KMS-11 (cell line): ENCODE results near the gene MYMX.
A peak's percentile ranks its signal among the peaks of the same experiment; 100 is the strongest.

Experiments used
- H2AFZ ChIP-seq: fragments of 200-600 bp; sonication (generic); 2 replicates; pipeline ENCODE4 v1.6.1; 2016; ENCODE audit warnings: antibody characterized with exemption, mixed run types, low read depth
- H3K27ac ChIP-seq: fragments of 200-600 bp; sonication (generic); 2 replicates; pipeline ENCODE4 v1.6.1; 2016; ENCODE audit warnings: mild to moderate bottlenecking, mixed run types
- H3K27me3 ChIP-seq: fragments of 200-600 bp; sonication (generic); 2 replicates; pipeline ENCODE4 v1.6.1; 2017; ENCODE audit warnings: mild to moderate bottlenecking, low read depth, mixed run types, moderate library complexity; ENCODE audit not compliant: insufficient read depth
- H3K36me3 ChIP-seq: fragments of 200-600 bp; sonication (generic); 2 replicates; pipeline ENCODE4 v1.6.1; 2017; ENCODE audit warnings: mild to moderate bottlenecking, mixed run types; ENCODE audit not compliant: insufficient read depth
- H3K4me1 ChIP-seq: fragments of 200-600 bp; sonication (generic); 2 replicates; pipeline ENCODE4 v1.6.1; 2016; ENCODE audit warnings: mild to moderate bottlenecking, low read depth, mixed run types; ENCODE audit not compliant: poor library complexity, severe bottlenecking
- H3K4me2 ChIP-seq: fragments of 200-600 bp; sonication (generic); 2 replicates; pipeline ENCODE4 v1.7.0; 2016; ENCODE audit warnings: mild to moderate bottlenecking, mixed run types
- H3K4me3 ChIP-seq: fragments of 200-600 bp; sonication (generic); IDR thresholded peaks from 2 replicates; pipeline ENCODE4 v1.6.1; 2017; ENCODE audit warnings: low read depth, low read length, mixed read lengths; ENCODE audit not compliant: insufficient read depth
- H3K79me2 ChIP-seq: fragments of 200-600 bp; sonication (generic); 2 replicates; pipeline ENCODE4 v1.6.1; 2016; ENCODE audit warnings: low read depth, mixed run types; ENCODE audit not compliant: insufficient read depth
- H3K9ac ChIP-seq: fragments of 200-600 bp; sonication (generic); 2 replicates; pipeline ENCODE4 v1.6.1; 2016; ENCODE audit warnings: mild to moderate bottlenecking, mixed run types
- H4K20me1 ChIP-seq: fragments of 200-600 bp; sonication (generic); 2 replicates; pipeline ENCODE4 v1.6.1; 2016; ENCODE audit warnings: mild to moderate bottlenecking, mixed run types; ENCODE audit not compliant: insufficient read depth
- TF ChIP-seq, protein P1 (sequence below): fragments of 200-600 bp; sonication (generic); conservative IDR thresholded peaks from 2 replicates; pipeline ENCODE4 v1.6.1; 2017; ENCODE audit warnings: low read depth, mild to moderate bottlenecking, antibody characterized with exemption, low read length, moderate library complexity, mixed read lengths

MYMX gene

DNA sequence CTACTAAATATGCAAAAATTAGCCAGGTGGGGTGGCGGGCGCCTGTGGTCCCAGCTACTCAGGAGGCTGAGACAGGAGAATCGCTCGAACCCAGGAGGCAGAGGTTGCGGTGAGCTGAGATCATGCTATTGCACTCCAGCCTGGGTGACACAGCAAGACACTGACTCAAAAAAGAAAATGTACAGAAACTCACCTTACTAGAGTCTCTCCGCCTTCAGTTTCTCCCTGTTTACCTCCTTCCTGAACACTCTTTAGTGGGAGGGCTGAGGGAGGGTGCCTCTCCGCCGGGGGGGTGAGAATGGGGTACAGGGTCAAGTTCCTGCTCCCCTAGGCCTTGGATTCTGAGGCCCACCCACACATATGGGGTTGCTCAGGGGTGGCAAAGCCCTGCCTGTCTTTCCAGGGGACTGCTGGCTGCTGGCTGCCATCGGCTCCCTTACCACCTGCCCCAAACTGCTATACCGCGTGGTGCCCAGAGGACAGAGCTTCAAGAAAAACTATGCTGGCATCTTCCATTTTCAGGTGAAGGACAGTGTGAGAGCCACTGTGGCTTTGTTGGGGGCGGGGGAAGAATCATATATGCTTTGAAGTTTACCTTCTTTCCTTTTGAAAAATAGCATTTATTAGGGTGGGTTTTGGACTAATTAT lies 44.7 kb upstream of the MYMX start:
- H3K4me2 ChIP-seq: no peak overlapping the region
- no peak overlapping the region for H2AFZ ChIP-seq
- H3K27ac ChIP-seq: no peak overlapping the region
- H3K4me3 ChIP-seq: no peak overlapping the region
- peaks cover 8% of the 10 kb centered on the region for H3K4me1 ChIP-seq
- TF ChIP-seq, protein P1, sequence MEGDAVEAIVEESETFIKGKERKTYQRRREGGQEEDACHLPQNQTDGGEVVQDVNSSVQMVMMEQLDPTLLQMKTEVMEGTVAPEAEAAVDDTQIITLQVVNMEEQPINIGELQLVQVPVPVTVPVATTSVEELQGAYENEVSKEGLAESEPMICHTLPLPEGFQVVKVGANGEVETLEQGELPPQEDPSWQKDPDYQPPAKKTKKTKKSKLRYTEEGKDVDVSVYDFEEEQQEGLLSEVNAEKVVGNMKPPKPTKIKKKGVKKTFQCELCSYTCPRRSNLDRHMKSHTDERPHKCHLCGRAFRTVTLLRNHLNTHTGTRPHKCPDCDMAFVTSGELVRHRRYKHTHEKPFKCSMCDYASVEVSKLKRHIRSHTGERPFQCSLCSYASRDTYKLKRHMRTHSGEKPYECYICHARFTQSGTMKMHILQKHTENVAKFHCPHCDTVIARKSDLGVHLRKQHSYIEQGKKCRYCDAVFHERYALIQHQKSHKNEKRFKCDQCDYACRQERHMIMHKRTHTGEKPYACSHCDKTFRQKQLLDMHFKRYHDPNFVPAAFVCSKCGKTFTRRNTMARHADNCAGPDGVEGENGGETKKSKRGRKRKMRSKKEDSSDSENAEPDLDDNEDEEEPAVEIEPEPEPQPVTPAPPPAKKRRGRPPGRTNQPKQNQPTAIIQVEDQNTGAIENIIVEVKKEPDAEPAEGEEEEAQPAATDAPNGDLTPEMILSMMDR: no peak
- 0 out of 2 replicates have a peak, but pooled peaks cover 4% of the 10 kb centered on the region for H3K27me3 ChIP-seq
- H4K20me1 ChIP-seq: no peaks in the 10 kb centered on the region
- no peaks in the 10 kb centered on the region for H3K79me2 ChIP-seq
- no peak overlapping the region for H3K9ac ChIP-seq
- no peaks in the 10 kb centered on the region for H3K36me3 ChIP-seq

DNA sequence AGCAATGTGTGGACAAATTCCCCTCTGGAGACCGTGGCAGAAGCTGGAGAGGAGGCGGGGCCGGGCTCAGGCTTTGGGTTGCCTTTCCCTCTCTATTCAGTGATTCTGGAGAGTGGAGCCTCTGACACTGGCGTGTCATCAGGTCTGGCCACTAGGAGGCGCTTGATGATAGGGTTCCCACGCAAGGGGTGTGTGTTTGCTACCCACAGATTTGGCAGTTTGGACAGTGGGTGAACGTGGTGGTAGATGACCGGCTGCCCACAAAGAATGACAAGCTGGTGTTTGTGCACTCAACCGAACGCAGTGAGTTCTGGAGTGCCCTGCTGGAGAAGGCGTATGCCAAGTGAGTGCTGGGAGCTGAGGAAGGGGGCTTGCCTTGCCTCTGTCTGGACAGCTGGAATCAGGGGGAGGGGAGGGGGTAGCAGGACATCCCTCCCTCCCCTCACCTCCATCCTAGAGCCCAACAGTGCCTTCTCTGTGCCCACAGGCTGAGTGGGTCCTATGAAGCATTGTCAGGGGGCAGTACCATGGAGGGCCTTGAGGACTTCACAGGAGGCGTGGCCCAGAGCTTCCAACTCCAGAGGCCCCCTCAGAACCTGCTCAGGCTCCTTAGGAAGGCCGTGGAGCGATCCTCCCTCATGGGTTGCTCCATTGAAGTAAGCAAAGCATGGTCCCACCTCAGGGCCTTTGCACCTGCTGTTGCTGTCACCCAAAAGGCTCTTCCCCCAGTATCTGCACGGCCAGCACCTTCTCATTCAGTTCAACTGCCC lies 43.8 kb upstream of the MYMX start:
- no peak overlapping the region for H3K4me3 ChIP-seq
- peak overlapping the region; percentile 29; the same call in 1 of the 2 replicates for H2AFZ ChIP-seq
- H4K20me1 ChIP-seq: no peaks in the 10 kb centered on the region
- no peak overlapping the region for H3K9ac ChIP-seq
- H3K27ac ChIP-seq: no peak overlapping the region
- H3K4me2 ChIP-seq: no peak overlapping the region
- H3K79me2 ChIP-seq: no peaks in the 10 kb centered on the region
- peaks cover 8% of the 10 kb centered on the region for H3K4me1 ChIP-seq
- H3K27me3 ChIP-seq: 0 out of 2 replicates have a peak, but pooled peaks cover 4% of the 10 kb centered on the region
- TF ChIP-seq, protein P1: peak; percentile 96
- no peaks in the 10 kb centered on the region for H3K36me3 ChIP-seq

DNA sequence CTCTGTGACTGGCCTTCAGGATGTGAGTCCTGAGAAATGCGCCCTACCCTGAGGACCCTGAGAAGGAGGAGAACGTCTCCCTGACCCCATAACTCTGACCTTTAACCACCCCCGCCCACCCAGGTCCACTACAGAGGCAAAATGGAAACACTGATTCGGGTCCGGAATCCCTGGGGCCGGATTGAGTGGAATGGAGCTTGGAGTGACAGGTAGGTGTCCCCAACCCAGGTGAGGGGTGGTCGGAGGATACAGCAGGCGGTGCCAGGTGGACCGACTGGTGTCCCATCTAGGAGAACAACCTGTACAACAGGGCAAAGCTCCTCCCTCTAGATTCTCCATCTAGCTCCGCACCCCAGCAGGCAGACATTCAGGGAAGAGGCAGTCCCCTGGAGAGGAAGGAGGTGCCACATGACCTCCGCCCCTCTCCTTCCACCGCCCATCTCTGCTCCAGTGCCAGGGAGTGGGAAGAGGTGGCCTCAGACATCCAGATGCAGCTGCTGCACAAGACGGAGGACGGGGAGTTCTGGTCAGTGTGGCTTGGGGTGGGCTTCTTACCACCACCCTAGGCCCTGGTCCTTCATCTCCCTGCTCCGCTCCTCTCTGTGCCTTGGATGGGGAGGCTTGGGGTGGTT lies 40.5 kb upstream of the MYMX start:
- no peak overlapping the region for H3K4me2 ChIP-seq
- TF ChIP-seq, protein P1: no peak

DNA sequence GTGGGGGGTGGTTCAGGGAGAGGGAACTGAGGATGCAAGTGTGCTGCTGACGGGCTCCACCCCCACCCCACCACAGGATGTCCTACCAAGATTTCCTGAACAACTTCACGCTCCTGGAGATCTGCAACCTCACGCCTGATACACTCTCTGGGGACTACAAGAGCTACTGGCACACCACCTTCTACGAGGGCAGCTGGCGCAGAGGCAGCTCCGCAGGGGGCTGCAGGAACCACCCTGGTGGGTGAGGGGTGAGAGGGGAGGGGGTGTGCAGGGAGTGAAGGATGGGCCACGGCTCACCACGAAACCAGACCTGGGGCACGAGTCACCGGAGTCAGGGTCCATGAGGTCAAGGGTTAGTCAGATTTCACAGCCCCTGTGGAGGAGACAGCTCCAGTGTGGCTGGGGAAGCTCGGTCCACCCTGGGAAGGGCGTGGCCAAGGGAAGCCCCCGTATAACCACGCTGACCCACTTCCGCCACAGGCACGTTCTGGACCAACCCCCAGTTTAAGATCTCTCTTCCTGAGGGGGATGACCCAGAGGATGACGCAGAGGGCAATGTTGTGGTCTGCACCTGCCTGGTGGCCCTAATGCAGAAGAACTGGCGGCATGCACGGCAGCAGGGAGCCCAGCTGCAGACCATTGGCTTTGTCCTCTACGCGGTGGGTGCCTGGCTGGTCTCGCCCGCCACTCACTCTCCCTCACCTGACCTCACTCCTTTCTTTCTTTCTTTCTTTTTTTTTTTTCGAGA lies 39.8 kb upstream of the MYMX start:
- Histone ChIP-seq H3K79me2 (no peaks in the 10 kb centered on the region), H3K4me1 (peaks cover 8% of the 10 kb centered on the region), H3K4me3 (no peak overlapping the region), H3K9ac (no peak overlapping the region), H3K27me3 (no peaks in the 10 kb centered on the region), H2AFZ (no peak overlapping the region), H4K20me1 (no peaks in the 10 kb centered on the region), H3K4me2 (no peak overlapping the region), H3K36me3 (no peaks in the 10 kb centered on the region), H3K27ac (no peak overlapping the region)
- TF ChIP-seq, protein P1: no peak

More for the DNA sequence above, 40.5 kb upstream of the MYMX start:
- no peak overlapping the region for H3K27ac ChIP-seq
- no peak overlapping the region for H3K9ac ChIP-seq
- no peak overlapping the region for H2AFZ ChIP-seq
- H3K79me2 ChIP-seq: no peaks in the 10 kb centered on the region
- H3K27me3 ChIP-seq: no peaks in the 10 kb centered on the region
- H3K4me3 ChIP-seq: no peak overlapping the region
- peaks cover 8% of the 10 kb centered on the region for H3K4me1 ChIP-seq
- H3K36me3 ChIP-seq: no peaks in the 10 kb centered on the region
- no peaks in the 10 kb centered on the region for H4K20me1 ChIP-seq
